Panc1 (cell line): ENCODE measurements around the gene TRAPPC10.

Experiments
- CTCF ChIP-seq: fragments of 450-650 bp; IDR thresholded peaks from 2 replicates; pipeline ENCODE4 v1.5.1; 2017; ENCODE audit warnings: mild to moderate bottlenecking
- POLR2AphosphoS5 ChIP-seq: IDR thresholded peaks from 2 replicates; pipeline ENCODE4 v1.6.1; 2012; ENCODE audit warnings: mild to moderate bottlenecking, low read depth, low read length, moderate library complexity

- TF ChIP-seq CTCF (no peak), POLR2AphosphoS5 (no peak)
These were observed 32.5 kb upstream of the TRAPPC10 start for GRCh38 chr21:43979654-43980053.
